ENCODE measurements around the gene PUS1. TPM values are rescaled to one million over a fixed set of nuclear protein-coding genes. Genes with fewer than 3 reads are reported as not detected.

PUS1 gene
- total RNA-seq, 2 donors from 2014 or later = 31.5 to 75.2 TPM

GRCh38 chr12:131909081-131909751, 19.9 kb upstream of the PUS1 start:
- H3K36me3 Mint-ChIP-seq (ENCODE audit: low read depth) = no peaks in the 10 kb centered on the region
- no peaks in the 10 kb centered on the region for H3K4me1 Mint-ChIP-seq
- no peaks in the 10 kb centered on the region for H3K9me3 Mint-ChIP-seq
- H3K27ac Mint-ChIP-seq = no peak overlapping the region
- no peaks in the 10 kb centered on the region for H3K27me3 Mint-ChIP-seq
- ATAC-seq (replicated peaks) = no peak
- H3K4me3 Mint-ChIP-seq = no peak overlapping the region

GRCh38 chr12:131909752-131910219, 19.3 kb upstream of the PUS1 start:
- Mint-ChIP-seq H3K27me3 (no peaks in the 10 kb centered on the region), H3K27ac (no peak overlapping the region)
- ATAC-seq (replicated peaks) = no peak

DNA sequence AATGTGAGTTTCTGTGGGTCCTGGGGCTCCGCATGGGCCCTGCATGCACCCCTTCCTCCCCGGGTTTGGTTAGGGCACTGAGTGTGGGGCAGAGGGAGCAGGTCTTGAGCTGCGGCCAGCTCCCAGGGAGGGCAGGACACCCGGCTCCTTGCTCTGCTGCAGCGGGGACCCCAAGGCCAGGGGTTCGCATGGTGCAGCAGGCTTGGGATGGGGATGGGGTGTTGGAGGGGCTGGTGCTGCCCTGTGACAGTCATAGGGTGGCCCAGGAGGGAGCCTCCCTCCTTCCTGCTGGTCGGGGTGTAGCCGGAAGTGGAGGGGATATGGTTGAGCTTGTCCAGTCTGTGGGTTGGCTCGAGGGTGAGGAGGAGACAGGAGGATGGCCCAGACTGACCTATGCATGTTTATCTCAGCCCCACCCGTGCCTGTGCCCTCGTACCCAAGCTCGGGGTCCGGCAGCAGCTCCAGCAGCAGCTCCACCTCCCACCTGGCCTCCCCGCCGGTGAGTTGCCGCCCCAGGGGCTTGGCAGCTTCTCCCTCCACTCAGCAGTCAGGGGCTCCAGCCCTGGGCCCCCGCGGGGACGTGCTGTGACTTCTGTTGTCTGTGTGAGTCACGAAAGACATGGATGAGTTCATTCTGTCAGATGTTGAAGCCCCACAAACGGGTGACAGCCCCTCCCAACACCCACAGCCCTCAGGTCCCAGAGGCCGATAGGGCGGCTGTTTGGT, 18.6 kb upstream of the PUS1 start:
- Mint-ChIP-seq H3K27ac (no peak overlapping the region), H3K9me3 (no peaks in the 10 kb centered on the region), H3K27me3 (no peaks in the 10 kb centered on the region), H3K36me3 (ENCODE audit: low read depth) (no peaks in the 10 kb centered on the region), H3K4me3 (no peak overlapping the region), H3K4me1 (no peaks in the 10 kb centered on the region)
- ATAC-seq (replicated peaks) = no peak

More at GRCh38 chr12:131909752-131910219, 19.3 kb upstream of the PUS1 start:
- H3K36me3 Mint-ChIP-seq (ENCODE audit: low read depth) = no peaks in the 10 kb centered on the region
- no peak overlapping the region for H3K4me3 Mint-ChIP-seq
- H3K4me1 Mint-ChIP-seq = no peaks in the 10 kb centered on the region
- no peaks in the 10 kb centered on the region for H3K9me3 Mint-ChIP-seq

- H3K27ac Mint-ChIP-seq = no peak overlapping the region
- H3K27me3 Mint-ChIP-seq = no peaks in the 10 kb centered on the region
- no peaks in the 10 kb centered on the region for H3K36me3 Mint-ChIP-seq (ENCODE audit: low read depth)
- H3K9me3 Mint-ChIP-seq = no peaks in the 10 kb centered on the region
- H3K4me1 Mint-ChIP-seq = no peaks in the 10 kb centered on the region
- H3K4me3 Mint-ChIP-seq = no peak overlapping the region
- ATAC-seq (replicated peaks) = no peak
Observed at GRCh38 chr12:131911028-131911650, 17.9 kb upstream of the PUS1 start.

GRCh38 chr12:131911851-131912477, 17.1 kb upstream of the PUS1 start:
- H3K4me1 Mint-ChIP-seq = no peaks in the 10 kb centered on the region
- no peak overlapping the region for H3K4me3 Mint-ChIP-seq
- H3K27ac Mint-ChIP-seq = no peak overlapping the region
- no peaks in the 10 kb centered on the region for H3K9me3 Mint-ChIP-seq
- no peak for ATAC-seq (replicated peaks)
- no peaks in the 10 kb centered on the region for H3K36me3 Mint-ChIP-seq (ENCODE audit: low read depth)
- H3K27me3 Mint-ChIP-seq = no peaks in the 10 kb centered on the region

DNA sequence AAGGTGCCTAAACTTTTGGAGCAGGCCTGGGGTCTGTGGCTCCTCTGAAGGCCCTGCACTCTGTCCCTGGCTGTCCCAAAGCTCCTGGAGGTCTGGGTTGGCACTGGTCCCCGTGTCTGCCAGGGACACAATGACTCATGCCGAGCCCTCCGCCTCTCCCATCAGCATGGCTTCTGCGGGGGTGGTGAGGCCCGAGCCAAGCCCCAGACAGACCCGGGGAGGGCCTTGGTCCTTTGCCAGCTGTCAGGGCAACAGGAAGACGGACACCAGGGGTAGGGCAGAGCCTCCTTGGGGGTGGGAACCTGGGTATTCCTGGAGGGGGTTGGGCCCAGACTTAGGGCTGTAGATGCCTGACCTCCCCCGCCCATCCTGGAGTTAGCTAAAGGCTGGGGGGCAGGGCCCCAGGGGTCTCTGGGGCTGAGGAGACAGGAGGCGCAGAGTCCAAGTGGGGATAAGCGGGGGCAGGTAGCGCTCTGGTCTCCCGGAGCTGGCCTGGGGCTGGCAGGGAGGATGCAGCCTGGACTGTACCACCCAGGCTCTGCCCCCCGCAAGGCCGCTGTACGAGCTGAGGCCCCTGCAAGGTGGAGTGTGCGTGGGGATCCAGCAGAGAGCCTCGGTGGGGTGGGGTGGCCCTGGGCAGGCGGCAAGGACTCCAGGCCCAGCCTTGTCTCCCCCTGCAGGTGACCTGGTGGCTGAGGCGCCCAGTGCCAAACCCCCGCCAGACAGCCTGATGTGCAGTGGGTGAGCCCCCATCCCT, 16.4 kb upstream of the PUS1 start:
- Mint-ChIP-seq H3K36me3 (ENCODE audit: low read depth) (no peaks in the 10 kb centered on the region), H3K4me3 (no peak overlapping the region), H3K27me3 (no peaks in the 10 kb centered on the region), H3K9me3 (no peaks in the 10 kb centered on the region), H3K4me1 (no peaks in the 10 kb centered on the region), H3K27ac (no peak overlapping the region)
- ATAC-seq (replicated peaks) = no peak

GRCh38 chr12:131913666-131914065, 15.4 kb upstream of the PUS1 start:
- H3K27me3 Mint-ChIP-seq = no peaks in the 10 kb centered on the region
- no peak for ATAC-seq (replicated peaks)
- no peak overlapping the region for H3K4me3 Mint-ChIP-seq
- no peaks in the 10 kb centered on the region for H3K9me3 Mint-ChIP-seq
- H3K36me3 Mint-ChIP-seq (ENCODE audit: low read depth) = no peaks in the 10 kb centered on the region
- no peaks in the 10 kb centered on the region for H3K4me1 Mint-ChIP-seq
- no peak overlapping the region for H3K27ac Mint-ChIP-seq

- H3K4me1 Mint-ChIP-seq = no peaks in the 10 kb centered on the region
- no peaks in the 10 kb centered on the region for H3K9me3 Mint-ChIP-seq
- no peak overlapping the region for H3K4me3 Mint-ChIP-seq
- H3K27me3 Mint-ChIP-seq = no peaks in the 10 kb centered on the region
- ATAC-seq (replicated peaks) = no peak
- H3K27ac Mint-ChIP-seq = no peak overlapping the region
- no peaks in the 10 kb centered on the region for H3K36me3 Mint-ChIP-seq (ENCODE audit: low read depth)
Observed at GRCh38 chr12:131914179-131914702, 14.8 kb upstream of the PUS1 start.

GRCh38 chr12:131915000-131915689, 13.9 kb upstream of the PUS1 start:
- Mint-ChIP-seq H3K27me3 (no peaks in the 10 kb centered on the region), H3K9me3 (no peaks in the 10 kb centered on the region), H3K4me1 (no peaks in the 10 kb centered on the region), H3K36me3 (ENCODE audit: low read depth) (no peaks in the 10 kb centered on the region), H3K4me3 (no peak overlapping the region), H3K27ac (no peak overlapping the region)
- no peak for ATAC-seq (replicated peaks)

DNA sequence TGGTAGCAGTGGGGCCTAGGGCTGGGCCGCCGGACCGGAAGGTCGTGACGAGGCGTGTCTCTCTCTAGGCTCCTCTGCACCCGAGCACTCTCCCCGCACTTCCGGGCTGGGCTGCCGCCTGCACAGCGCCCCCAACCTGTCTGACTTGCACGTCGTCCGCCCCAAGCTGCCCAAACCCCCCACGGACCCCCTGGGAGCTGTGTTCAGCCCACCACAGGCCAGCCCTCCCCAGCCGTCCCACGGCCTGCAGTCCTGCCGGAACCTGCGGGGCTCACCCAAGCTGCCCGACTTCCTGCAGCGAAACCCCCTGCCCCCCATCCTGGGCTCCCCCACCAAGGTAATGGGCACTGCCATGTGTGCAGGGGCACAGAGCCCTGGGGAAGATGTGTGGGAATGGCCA, 13.3 kb upstream of the PUS1 start:
- no peaks in the 10 kb centered on the region for H3K36me3 Mint-ChIP-seq (ENCODE audit: low read depth)
- no peaks in the 10 kb centered on the region for H3K4me1 Mint-ChIP-seq
- no peak for ATAC-seq (replicated peaks)
- no peak overlapping the region for H3K4me3 Mint-ChIP-seq
- no peaks in the 10 kb centered on the region for H3K9me3 Mint-ChIP-seq
- H3K27me3 Mint-ChIP-seq = no peaks in the 10 kb centered on the region
- H3K27ac Mint-ChIP-seq = no peak overlapping the region

DNA sequence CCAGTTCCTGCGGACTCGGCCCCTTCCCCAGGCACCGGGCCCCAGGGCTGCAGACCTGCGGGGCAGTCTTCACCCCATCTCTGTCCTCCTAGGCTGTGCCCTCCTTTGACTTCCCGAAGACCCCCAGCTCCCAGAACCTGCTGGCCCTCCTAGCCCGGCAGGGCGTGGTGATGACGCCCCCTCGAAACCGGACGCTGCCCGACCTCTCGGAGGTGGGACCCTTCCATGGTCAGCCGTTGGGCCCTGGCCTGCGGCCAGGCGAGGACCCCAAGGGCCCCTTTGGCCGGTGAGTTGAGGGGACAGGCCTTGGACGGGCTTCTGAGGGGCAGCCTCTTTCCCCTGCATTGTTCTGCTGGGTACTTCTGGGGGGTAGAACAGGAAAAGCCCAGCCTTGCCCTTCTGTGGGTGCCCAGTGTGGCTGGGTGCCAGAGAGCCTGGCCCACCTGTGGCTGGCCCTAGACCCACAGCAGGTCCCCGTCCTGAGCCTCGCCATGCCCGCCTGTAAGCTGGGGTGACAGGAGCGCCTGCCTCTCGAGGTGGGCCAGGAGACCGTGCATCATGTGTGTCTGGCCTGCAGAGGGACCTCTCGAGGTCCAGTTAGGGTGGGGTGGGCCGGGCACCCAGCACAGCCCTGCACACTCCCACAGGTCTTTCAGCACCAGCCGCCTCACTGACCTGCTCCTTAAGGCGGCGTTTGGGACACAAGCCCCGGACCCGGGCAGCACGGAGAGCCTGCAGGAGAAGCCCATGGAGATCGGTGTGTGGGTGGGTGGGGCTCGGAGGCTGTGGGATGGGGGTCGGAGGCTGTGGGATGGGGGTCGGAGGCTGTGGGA, 12.6 kb upstream of the PUS1 start:
- H3K27me3 Mint-ChIP-seq = no peaks in the 10 kb centered on the region
- no peaks in the 10 kb centered on the region for H3K36me3 Mint-ChIP-seq (ENCODE audit: low read depth)
- H3K4me3 Mint-ChIP-seq = no peak overlapping the region
- no peaks in the 10 kb centered on the region for H3K4me1 Mint-ChIP-seq
- ATAC-seq (replicated peaks) = no peak
- H3K27ac Mint-ChIP-seq = no peak overlapping the region
- H3K9me3 Mint-ChIP-seq = no peaks in the 10 kb centered on the region

DNA sequence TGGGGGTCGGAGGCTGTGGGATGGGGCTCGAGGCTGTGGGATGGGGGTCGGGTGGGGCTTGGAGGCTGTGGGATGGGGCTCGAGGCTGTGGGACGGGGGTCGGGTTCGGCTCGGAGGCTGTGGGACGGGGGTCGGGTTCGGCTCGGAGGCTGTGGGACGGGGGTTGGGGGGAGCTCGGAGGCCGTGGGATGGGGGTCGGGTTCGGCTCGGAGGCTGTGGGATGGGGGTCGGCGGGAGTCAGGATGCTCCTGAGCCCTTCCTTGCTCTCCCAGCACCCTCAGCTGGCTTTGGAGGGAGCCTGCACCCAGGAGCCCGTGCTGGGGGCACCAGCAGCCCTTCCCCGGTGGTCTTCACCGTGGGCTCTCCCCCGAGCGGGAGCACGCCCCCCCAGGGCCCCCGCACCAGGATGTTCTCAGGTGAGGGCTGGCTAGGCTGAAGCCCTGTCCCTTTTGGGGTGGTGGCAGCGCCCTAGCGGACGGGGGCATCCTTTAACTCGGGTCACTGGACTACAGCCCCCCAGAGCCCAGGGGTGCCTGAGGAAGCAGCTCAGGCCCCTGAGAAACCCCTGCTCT, 11.9 kb upstream of the PUS1 start:
- no peaks in the 10 kb centered on the region for H3K4me1 Mint-ChIP-seq
- no peaks in the 10 kb centered on the region for H3K36me3 Mint-ChIP-seq (ENCODE audit: low read depth)
- ATAC-seq (replicated peaks) = no peak
- H3K4me3 Mint-ChIP-seq = no peak overlapping the region
- no peaks in the 10 kb centered on the region for H3K27me3 Mint-ChIP-seq
- H3K9me3 Mint-ChIP-seq = no peaks in the 10 kb centered on the region
- no peak overlapping the region for H3K27ac Mint-ChIP-seq

All from activated T-helper 17 cell treated with anti-CD3 and anti-CD28 coated beads, Interleukin-2, amount 50 U/mL, for 72 hours (primary cell).